Measurements from ENCODE around the gene ZNF579. TPM values are rescaled to one million over a fixed set of nuclear protein-coding genes. Genes with fewer than 3 reads are reported as not detected.

The ZNF579 gene
- total and polyA plus RNA-seq, 10 of the 15 experiments (the other 5 are each of a cell fraction or from before 2014, with no cell fraction given) = 0.11 to 11.7 (median 1.5) TPM

GRCh38 chr19:55599468-55599841 is 18.8 kb upstream of the ZNF579 start, which contains the start of gene FIZ1 (continued):
- TF ChIP-seq RAD51 (IDR thresholded peaks at IDR 0.05) (0 out of 2 replicates have a peak, but pooled peaks have one; percentile 36), NFYB (IDR thresholded peaks at IDR 0.05; ENCODE audit: insufficient read depth, low read depth, low read length) (no peak), CHD1 (IDR thresholded peaks at IDR 0.05; ENCODE audit: low read depth, low read length) (no peak; the same call in 1 of the 2 replicates), PBX3 (IDR thresholded peaks at IDR 0.05; ENCODE audit: insufficient replicate concordance, low read depth, low read length) (no peak), NFYA (IDR thresholded peaks at IDR 0.05; ENCODE audit: borderline replicate concordance, low read depth, low read length) (no peak), EED (IDR thresholded peaks at IDR 0.05; ENCODE audit: low read depth) (peak; percentile 100), CREM (IDR thresholded peaks at IDR 0.05; ENCODE audit: low read depth) (peak; percentile 92), ZNF274 (IDR thresholded peaks at IDR 0.05; ENCODE audit: insufficient read depth, insufficient read length) (no peak), ATF7 (IDR thresholded peaks at IDR 0.05; ENCODE audit: low read depth) (peak; percentile 33; the same call in 1 of the 2 replicates), MTA2 (IDR thresholded peaks at IDR 0.05; ENCODE audit: low read depth) (peak; percentile 43), BHLHE40 (IDR thresholded peaks at IDR 0.05; ENCODE audit: borderline replicate concordance in 1 of 2, low read depth in 2 of 2, low read length in 1 of 2) (no peak), NBN (IDR thresholded peaks at IDR 0.05) (peak; percentile 80; the same call in 1 of the 2 replicates), ZNF217 (IDR thresholded peaks at IDR 0.05) (no peak), BCL11A (IDR thresholded peaks at IDR 0.05; ENCODE audit: low read depth, low read length) (no peak), MXI1 (IDR thresholded peaks at IDR 0.05; ENCODE audit: low read depth, low read length) (no peak; the same call in 1 of the 2 replicates), SP1 (IDR thresholded peaks at IDR 0.05; ENCODE audit: low read depth, low read length) (peak; percentile 53), NFIC (IDR thresholded peaks at IDR 0.05; ENCODE audit: low read depth, low read length) (no peak; the same call in 1 of the 2 replicates), POLR2AphosphoS5 (IDR thresholded peaks at IDR 0.05; ENCODE audit: low read length) (no peak), TCF12 (IDR thresholded peaks at IDR 0.05; ENCODE audit: low read depth, low read length) (no peak), YY1 (IDR thresholded peaks at IDR 0.05; ENCODE audit: low read depth, low read length) (peak; percentile 93), TAF1 (IDR thresholded peaks at IDR 0.05; ENCODE audit: borderline replicate concordance, low read depth, low read length) (no peak; the same call in 1 of the 2 replicates), EGR1 (IDR thresholded peaks at IDR 0.05; ENCODE audit: borderline replicate concordance in 1 of 2, low read depth in 2 of 2, low read length in 2 of 2) (peak in 1 of 2 experiments; percentile 55; a peak in 1 of 3 replicates), CEBPB (IDR thresholded peaks at IDR 0.05; ENCODE audit: borderline replicate concordance in 1 of 2, low read depth in 2 of 2, low read length in 2 of 2) (no peak)
- TF ChIP-seq, protein P1, sequence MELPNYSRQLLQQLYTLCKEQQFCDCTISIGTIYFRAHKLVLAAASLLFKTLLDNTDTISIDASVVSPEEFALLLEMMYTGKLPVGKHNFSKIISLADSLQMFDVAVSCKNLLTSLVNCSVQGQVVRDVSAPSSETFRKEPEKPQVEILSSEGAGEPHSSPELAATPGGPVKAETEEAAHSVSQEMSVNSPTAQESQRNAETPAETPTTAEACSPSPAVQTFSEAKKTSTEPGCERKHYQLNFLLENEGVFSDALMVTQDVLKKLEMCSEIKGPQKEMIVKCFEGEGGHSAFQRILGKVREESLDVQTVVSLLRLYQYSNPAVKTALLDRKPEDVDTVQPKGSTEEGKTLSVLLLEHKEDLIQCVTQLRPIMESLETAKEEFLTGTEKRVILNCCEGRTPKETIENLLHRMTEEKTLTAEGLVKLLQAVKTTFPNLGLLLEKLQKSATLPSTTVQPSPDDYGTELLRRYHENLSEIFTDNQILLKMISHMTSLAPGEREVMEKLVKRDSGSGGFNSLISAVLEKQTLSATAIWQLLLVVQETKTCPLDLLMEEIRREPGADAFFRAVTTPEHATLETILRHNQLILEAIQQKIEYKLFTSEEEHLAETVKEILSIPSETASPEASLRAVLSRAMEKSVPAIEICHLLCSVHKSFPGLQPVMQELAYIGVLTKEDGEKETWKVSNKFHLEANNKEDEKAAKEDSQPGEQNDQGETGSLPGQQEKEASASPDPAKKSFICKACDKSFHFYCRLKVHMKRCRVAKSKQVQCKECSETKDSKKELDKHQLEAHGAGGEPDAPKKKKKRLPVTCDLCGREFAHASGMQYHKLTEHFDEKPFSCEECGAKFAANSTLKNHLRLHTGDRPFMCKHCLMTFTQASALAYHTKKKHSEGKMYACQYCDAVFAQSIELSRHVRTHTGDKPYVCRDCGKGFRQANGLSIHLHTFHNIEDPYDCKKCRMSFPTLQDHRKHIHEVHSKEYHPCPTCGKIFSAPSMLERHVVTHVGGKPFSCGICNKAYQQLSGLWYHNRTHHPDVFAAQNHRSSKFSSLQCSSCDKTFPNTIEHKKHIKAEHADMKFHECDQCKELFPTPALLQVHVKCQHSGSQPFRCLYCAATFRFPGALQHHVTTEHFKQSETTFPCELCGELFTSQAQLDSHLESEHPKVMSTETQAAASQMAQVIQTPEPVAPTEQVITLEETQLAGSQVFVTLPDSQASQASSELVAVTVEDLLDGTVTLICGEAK (IDR thresholded peaks at IDR 0.05; ENCODE audit: borderline replicate concordance) = peak; percentile 93
- TF ChIP-seq, protein P2, sequence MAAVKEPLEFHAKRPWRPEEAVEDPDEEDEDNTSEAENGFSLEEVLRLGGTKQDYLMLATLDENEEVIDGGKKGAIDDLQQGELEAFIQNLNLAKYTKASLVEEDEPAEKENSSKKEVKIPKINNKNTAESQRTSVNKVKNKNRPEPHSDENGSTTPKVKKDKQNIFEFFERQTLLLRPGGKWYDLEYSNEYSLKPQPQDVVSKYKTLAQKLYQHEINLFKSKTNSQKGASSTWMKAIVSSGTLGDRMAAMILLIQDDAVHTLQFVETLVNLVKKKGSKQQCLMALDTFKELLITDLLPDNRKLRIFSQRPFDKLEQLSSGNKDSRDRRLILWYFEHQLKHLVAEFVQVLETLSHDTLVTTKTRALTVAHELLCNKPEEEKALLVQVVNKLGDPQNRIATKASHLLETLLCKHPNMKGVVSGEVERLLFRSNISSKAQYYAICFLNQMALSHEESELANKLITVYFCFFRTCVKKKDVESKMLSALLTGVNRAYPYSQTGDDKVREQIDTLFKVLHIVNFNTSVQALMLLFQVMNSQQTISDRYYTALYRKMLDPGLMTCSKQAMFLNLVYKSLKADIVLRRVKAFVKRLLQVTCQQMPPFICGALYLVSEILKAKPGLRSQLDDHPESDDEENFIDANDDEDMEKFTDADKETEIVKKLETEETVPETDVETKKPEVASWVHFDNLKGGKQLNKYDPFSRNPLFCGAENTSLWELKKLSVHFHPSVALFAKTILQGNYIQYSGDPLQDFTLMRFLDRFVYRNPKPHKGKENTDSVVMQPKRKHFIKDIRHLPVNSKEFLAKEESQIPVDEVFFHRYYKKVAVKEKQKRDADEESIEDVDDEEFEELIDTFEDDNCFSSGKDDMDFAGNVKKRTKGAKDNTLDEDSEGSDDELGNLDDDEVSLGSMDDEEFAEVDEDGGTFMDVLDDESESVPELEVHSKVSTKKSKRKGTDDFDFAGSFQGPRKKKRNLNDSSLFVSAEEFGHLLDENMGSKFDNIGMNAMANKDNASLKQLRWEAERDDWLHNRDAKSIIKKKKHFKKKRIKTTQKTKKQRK (IDR thresholded peaks at IDR 0.05; ENCODE audit: low read depth, low read length) = no peak
